SKM-1 treated with dmso at 0.1 percent for 144 hours (cell line): ENCODE data around the gene BCAS3.

Source experiments
- DNase-seq: peaks from one replicate; lab custom pipeline; 2025; ENCODE audit not compliant: unreplicated experiment; lab: John Stamatoyannopoulos, UW

The BCAS3 gene

DNA sequence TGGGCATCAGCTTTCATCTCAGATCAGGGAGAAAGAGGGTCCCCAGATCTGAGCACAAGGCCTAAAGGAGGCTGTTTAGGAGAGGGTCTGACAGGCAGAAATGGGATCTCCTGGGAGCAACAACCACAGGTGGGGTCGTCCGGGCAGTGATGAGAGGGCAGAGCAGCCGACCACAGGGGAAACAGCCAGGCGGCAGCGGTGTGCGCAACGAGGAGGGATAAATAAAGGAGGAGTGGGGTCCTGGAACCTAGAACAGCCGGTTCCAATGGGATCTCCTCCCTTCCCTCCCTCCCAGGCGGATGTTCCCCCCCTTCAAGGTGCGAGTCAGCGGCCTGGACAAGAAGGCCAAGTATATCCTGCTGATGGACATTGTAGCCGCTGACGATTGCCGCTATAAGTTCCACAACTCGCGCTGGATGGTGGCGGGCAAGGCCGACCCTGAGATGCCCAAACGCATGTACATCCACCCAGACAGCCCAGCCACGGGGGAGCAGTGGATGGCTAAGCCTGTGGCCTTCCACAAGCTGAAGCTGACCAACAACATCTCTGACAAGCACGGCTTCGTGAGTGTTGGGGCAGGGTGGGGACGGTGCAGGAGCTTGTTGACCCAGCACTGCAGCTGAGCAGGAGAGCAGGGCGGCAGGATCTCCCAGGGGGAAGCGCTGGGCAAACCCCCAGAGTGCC, 723.9 kb downstream of the BCAS3 start:
- no peak for DNase-seq

DNA sequence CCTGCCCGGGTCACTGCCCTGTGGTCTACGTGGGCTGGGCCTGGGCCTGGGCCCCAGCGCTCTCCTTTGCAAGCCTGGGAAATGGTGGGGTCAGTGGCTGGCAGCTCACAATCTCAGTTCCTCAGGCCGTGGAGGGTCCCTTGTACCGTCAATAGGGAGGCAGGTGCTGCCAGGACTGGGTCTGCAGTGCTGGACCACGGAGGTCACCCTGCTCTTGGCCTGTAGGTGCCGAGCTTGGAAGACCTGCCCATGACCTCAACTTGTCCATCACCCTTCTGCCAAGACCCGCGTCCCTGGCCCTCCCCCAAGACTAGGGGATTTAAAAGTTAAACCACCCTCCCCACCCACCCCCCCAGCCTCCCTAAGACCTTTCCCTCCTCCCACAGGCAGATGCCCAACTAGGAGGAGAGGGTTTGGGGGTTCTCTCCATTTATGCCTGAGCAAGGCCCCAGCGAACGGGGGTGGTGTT, 724.5 kb downstream of the BCAS3 start:
- no peak for DNase-seq

DNA sequence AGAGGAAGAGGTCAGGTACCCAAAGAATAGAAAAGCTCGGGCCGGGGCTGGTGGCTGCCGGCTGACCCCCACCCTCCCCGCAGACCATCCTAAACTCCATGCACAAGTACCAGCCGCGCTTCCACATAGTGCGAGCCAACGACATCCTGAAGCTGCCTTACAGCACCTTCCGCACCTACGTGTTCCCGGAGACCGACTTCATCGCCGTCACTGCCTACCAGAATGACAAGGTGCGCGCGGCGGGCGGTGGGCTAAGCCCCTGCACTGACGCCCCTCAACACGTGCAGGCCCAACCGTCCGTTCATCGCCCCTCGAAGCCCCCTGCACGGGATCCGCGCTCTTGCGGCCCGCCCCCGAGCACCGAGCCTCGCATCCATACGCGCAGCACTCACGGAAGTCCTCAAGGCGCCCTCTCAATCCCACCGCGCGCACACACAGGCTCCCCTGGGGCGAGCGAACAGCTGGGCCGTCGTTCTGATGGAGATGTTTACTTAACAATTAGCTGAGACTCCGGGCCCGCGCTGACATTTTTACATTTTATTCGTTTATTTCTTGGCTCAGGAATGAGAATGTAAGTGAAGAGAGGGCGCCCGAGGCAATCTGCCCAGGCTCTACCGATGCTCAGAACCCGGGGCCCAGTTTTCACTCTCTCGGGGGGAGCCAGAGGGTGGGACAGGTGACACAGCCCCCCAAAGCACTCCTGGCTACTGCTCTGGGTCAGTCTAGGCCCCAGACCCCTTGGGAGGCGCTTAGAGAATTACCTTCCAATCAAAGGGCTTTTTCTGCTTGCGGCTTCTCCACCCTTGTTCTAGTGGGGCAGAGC, 725.5 kb downstream of the BCAS3 start:
- no peak for DNase-seq

DNA sequence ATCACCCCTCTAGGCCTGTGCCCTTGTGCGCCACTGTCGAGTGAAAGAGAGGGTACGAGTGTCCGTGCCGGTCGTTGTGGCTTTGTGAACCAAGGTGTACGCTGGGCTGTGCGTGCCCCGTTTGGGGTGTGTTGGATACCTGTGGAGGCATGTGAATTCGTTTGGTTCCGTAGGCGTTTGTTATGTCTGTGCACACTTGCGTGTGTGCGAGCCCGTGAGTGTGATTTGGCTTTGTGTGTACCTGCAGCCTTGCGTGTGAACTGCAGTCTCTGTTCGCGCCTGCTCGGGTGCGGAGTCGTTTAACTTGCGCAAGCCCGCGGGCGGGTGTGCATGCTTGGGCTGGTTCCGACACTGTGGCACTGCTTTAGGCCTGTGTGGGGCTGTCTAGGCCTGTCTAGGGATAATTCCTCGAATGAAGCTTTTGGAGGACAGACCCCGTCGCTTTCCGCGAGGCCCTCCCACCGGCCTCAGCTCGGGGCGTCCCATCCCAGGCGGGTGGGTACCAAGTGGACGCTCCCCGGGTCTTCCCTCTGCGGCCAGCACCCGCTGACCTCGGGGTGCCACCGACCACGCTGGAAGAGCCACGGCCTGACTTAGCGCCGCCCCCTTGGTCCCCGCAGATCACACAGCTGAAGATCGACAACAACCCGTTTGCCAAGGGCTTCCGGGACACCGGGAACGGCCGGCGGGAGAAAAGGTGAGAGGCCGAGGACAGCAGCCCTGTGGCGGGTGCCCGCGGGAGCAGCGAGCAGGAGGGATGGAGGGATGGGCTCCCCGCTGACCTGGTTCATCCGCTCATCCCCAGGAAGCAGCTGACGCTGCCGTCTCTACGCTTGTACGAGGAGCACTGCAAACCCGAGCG, 726.4 kb downstream of the BCAS3 start:
- DNase-seq = no peak

DNA sequence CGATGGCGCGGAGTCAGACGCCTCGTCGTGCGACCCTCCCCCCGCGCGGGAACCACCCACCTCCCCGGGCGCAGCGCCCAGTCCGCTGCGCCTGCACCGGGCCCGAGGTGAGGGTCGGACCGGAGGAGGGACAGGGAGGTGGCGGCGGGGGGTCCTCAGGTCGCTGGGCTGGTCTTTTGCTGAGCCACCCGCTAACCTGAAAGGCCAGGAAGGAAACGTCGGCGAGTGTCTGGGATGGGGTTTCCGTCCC, 726.9 kb downstream of the BCAS3 start:
- DNase-seq = no peak

DNA sequence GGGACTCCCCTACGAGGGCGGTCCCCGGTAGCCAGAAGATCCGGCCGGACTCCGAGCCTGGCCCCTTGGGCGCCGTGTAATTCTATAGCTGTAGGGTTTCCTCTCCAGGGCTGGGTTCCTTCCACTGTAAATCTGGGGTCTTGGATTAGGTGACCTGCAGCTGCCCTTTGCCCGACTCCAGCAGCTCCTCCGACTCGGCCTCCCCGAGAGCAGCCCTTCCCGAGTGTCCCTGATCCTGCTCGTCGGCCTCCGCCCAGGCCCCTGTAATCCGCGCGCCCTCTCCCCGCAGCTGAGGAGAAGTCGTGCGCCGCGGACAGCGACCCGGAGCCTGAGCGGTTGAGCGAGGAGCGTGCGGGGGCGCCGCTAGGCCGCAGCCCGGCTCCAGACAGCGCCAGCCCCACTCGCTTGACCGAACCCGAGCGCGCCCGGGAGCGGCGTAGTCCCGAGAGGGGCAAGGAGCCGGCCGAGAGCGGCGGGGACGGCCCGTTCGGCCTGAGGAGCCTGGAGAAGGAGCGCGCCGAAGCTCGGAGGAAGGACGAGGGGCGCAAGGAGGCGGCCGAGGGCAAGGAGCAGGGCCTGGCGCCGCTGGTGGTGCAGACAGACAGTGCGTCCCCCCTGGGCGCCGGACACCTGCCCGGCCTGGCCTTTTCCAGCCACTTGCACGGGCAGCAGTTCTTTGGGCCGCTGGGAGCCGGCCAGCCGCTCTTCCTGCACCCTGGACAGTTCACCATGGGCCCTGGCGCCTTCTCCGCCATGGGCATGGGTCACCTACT, 727.4 kb downstream of the BCAS3 start:
- no peak for DNase-seq

DNA sequence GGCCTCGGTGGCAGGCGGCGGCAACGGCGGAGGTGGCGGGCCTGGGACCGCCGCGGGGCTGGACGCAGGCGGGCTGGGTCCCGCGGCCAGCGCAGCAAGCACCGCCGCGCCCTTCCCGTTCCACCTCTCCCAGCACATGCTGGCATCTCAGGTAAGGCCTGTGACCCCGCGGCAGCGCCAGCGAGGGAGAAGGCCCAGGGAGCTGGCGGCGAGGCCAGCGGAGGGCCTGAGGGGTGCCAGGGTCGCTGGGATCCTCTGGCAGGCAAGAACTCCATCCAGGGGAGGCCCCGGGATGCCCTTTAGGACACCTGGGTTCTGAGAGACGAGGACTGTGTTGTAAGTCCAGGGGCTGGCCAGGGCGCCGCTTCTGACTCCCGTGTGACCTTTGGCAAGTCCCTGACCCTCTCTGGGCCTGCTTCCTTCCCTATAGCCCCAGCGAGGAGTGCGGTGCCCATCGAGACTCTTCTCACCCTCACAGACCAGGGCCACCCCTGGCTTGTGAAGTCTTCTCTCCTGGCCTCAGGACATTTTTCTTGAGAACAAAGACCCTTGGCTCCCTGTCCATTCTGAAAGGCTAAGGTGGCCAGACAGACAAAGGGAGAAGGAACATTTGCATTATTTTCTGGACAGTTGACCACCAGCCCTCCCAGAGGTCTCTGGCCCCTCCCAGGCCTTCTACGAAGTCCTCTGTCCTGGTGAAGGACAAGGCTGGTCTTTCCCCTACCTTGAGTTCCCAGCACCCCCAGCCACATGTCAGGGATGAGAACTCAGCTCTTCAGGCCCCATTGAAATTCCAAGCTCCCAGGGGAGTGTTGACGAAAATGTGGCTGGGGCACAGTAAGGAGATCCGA, 728.3 kb downstream of the BCAS3 start:
- DNase-seq = no peak

DNA sequence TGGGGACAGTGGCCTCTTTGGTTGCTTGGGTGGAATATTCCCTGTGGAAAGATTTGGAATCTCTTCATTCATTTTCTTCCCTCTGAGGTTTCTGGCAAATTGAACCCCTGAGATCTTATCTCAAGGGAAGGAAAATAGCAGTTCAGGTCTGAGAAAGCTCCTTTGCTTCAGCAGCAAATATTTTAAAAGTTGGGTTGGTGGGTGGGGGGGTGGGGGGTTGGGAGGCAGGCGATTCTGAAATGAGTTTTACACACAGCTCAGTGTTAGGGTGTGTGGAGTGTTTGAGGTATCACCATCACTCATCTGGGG, 728.8 kb downstream of the BCAS3 start:
- no peak for DNase-seq

DNA sequence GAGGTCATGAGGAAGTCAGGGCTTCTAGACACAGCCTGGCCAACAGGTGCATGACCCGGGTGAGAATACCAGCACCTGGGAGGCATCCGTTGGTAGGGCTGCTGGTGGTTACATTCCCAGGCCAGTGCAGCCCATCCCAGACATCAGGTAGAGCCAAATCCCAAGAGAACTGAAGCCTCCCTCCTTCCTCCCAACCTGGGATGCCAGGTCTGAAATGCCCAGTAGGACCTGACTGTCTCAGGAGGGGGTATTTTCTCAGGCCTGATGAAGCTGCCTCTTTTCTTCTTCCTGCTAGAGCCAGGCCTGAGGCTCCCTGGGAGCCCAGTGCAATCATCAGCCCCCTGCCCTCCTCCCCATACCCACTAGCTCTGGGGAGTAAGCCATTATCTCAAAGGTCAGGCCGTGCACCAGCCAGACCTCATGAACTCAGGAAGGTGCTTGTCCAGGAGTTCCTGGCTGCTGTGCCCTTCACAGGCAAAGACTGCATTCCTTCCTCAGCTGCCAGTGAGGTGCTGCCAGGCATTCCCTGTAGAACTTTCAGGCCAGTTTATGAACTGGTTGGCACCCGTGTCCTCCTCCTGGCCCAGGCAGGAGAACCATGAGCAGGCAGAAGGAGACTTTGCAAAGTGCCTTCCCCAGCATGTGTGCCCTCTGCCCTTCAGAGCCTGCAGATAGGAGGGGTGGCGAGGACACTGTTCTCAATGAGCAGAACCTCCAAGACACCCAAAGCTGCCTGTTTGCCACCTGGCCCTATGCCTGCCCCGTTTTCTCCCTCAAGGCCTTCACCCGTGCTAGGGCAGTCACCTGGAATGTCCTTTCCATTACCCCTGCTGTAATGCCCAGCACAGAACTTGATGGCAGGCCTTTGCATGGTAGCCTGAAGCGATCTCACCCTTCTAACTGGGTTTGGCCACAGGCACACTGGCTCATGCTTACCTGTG, 729.6 kb downstream of the BCAS3 start:
- no peak for DNase-seq

DNA sequence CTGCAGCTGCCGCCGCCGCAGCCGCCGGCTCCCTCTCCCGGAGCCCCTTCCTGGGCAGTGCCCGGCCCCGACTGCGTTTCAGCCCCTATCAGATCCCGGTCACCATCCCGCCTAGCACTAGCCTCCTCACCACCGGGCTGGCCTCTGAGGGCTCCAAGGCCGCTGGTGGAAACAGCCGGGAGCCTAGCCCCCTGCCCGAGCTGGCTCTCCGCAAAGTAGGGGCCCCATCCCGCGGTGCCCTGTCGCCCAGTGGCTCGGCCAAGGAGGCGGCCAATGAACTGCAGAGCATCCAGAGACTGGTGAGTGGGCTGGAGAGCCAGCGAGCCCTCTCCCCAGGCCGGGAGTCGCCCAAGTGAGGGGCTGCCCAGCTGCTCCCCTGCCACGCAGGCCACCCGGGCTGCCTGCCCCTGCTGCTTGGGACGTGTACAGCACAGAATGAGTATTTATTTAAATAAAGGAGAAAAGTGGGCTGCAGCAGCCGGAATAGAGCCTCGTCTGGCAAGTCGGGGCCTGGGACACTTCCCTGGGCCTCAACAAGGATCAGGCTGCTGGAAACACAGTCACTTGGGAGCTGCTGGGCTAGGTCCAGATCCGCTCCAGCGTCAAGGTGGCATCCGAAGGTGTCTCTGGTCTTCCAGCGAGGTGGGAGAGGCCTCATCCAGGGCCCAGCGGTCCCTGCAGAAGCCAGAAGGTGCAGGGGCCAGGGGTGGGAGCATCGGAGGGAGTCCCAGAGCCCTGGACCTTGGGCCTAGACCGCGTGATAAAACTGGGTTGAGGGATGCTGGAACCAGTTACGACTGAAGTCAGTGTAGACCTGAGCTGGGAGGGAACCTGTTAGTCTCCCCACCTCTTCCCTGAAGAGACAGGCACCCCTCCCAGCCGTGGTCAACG, 730.7 kb downstream of the BCAS3 start:
- DNase-seq = no peak

DNA sequence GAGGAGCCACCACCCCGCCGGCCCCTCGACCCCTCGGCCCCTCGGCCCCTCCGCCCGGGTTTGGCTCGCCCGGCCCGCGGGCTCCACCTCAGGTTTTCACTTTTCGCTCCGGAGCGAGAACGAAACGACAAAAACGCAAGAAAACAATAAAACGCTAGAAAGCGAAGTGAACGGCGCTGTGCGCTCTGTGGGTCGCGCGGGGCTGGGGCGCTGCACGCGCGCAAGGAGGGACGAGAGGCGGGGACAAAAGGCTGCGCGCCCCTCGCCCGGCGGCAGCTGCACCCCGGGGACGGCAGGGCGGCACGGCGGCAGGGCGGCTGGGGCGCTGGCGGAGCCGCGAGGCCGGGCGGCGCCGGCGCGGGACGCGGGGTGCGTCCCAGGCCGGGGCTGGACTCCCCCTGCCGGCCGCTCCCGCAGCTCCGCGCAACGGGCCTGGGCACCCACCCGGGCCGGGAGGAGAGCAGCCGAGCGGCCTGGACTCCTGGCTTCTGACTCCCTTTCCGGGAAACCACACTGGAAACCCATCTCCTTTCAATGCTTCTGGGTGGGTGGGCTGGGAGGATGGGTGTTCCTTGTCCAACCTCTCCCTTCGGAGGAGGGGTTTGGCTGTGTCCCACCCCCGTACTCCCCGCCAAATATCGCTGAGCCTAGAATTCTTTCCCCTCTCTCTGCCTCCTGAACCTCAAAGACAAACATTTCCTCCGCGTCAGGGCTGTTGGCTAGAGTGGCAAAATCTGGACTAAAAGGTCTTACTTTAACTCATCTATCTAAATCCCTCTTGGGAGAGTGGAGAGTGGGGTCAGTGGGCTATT, 731.9 kb downstream of the BCAS3 start:
- DNase-seq = peak; percentile 56

DNA sequence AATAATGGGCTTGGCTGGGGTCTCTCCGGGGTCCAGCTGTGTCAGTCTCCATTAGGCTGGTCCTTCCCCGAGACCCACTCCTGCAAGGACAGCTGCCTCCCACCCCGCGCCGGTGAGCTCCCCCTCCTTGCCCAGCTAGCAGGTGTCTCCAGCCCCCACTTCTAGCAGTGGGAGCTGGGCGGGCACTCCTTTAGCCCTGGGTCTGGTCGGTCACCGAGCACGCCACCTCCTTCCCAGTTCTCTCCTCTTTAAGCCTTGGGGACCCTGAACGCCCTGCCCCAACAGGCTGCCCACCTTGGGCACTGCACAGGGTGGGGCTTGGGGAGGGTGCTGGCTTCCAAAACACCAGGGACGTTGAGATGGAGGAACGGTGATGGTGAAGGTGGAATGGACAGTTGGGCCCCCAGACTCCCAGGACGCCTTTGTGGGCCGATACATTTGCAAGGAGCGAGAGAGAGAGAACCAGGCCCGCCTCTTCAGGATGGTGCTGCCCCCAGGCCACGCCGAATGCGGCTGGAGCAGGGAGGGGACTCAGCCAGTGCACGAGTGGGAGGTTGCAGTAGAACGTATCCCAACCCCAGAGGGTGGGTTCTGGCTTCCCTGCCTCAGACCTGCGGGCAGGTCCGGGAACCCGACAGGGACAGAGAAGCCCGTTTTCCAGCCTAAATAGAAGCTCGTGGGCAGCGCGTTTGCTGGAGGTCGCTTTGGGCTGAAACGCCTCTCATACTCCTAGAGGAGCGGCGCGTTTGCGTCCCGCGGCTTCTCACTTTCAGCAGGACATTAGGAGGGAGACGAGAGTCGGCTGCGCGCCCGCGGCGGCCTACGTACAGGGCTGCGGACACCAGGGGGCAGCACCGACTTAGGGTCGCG, 732.7 kb downstream of the BCAS3 start:
- no peak for DNase-seq

DNA sequence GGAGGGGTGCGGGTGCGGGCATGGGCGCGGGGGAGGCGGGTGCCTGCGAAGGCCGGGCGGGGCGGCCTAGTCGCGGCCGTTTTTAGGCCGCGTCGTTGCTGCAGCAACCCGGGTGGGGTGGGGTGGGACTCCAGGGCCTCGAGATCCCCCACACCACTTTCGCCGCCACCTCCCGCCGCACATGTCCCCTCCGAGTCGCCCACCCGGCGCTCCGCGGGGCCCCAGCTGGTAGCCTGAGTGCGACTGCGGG, 733.3 kb downstream of the BCAS3 start:
- no peak for DNase-seq

DNA sequence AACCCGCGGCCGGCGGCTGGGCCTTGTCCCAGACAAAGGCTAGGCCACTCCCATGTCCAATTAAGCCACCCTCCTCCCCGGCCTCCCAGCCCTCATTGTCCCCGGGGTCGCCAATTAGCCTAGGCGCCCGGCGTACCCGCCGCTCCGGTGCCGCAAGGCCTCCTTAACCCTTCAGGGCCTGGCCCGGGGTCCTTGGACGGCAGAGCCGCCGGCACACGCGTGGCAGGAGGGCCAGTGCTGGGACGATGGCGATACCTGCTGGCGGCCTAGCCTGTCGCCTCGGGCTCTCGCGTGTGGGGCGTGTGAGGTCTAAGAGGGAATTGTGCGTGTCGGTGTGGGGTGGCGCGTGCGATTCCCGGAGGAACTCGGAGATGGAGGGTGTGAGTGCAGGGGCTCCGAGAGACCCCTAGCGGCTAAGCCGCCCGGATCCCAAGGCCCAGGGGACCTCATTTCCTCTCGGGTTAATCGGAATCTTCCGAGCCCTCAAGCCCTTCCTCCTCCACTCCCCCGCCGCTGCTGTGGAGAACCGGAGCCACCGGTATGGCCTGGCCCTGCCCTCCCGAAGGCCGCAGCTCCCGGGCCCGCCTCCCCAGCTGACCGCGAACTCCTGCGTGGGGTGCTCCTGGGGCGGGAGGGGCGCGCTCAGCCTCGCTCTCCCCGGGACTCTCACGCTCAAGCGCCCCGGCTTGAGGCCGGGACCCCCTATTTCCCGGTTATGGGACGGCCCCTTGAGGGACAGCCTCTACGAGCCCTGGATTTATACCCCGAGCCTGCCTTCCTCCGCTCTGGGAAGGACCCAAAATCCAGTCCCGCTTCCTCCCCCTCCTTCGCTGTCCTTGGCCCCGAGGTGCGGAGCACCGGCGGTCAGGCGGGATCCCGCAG, 733.9 kb downstream of the BCAS3 start:
- DNase-seq = no peak

DNA sequence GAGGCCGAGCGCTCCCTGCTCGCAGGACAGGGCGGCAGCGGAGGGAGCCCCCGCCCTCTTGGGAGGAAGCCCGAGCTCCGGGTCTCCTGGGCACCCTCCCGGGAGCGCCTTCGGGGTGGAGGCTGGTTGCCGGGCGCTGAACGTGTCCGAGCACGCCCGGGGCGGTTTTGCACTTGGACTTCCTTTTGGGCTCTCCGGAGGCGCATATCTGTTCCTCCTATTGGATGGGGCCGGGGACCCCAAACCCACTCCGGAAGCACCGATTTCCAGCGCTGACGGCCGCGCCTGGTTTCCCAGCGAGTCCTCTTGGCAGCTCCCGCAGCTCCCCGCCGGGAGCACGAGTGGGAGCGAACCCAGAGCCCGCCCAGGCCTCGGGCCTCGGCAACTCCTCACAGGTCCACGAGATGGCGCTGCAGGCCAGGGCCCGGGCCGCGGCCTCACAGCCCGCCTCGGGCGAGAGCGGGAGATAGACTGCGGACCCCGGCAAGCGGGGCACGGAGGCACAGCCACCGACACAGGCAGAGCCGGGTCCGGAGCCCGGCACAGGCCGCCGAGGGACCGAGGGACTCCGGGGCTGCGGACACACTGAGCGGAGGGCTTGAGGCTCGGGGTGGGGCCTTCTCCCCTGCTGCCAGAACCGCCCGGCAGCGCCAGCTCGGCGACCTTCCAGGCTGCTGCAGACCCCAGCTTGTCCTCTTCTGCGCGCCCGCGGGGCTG, 734.6 kb downstream of the BCAS3 start:
- DNase-seq = peak; percentile 82
